GM12878 (cell line): ENCODE data around the gene MRPS15. TPM values are rescaled to one million over a fixed set of nuclear protein-coding genes. Genes with fewer than 3 reads are reported as not detected.
A peak's percentile ranks its signal among the peaks of the same experiment; 100 is the strongest.

Experiments
- ATAC-seq: fragments of 200-7000 bp; cut with Tn5 transposase; 3 replicates; pipeline ENCODE4 v1.9.1; 2020; ENCODE audit warnings: mild to moderate bottlenecking, moderate library complexity
- BruUV-seq: library from RNA; stranded (reverse); fragments of 400-500 nt; replicated peaks from 2 replicates; lab custom pipeline; 2021; lab: Mats Ljungman, UMichigan
- CTCF ChIA-PET: fragments of 300-600 bp; sonication (Branson Sonifier 250); formaldehyde crosslinking; extraction: SDS; loops from one replicate; lab custom pipeline; 2021; ENCODE audit warnings: inconsistent platforms; lab: Yijun Ruan, JAX
- POLR2A ChIA-PET: fragments of 350-600 bp; formaldehyde crosslinking; extraction: SDS; loops from one replicate; lab custom pipeline; 2021; ENCODE audit warnings: inconsistent platforms; lab: Charles Lee
- RAD21 ChIA-PET: fragments of 300-600 bp; sonication (Branson Sonifier 250); formaldehyde crosslinking; loops from one replicate; lab custom pipeline; 2023; ENCODE audit warnings: antibody characterized with exemption; ENCODE audit not compliant: unreplicated experiment; lab: Charles Lee
- SMC1A ChIA-PET: fragments of 300-600 bp; sonication (Branson Sonifier 250); formaldehyde crosslinking; loops from one replicate; lab custom pipeline; 2023; ENCODE audit not compliant: unreplicated experiment, uncharacterized antibody; lab: Charles Lee
- DNase-seq: peaks from one replicate; pipeline ENCODE4 v3.0.0-alpha.2; 2011; ENCODE audit warnings: low read depth, low spot score
- FAIRE-seq: peaks from 3 replicates; lab custom pipeline; 2011; peaks lifted over from hg19 to GRCh38; lab: Jason Lieb, UNC
- H2AFZ ChIP-seq: 2 replicates; pipeline ENCODE4 v1.6.0; 2011; ENCODE audit warnings: low read depth, low read length, control low read depth; ENCODE audit not compliant: control insufficient read depth
- H3K27ac ChIP-seq: 2 replicates; pipeline ENCODE4 v1.5.1; 2011; ENCODE audit warnings: control low read depth; ENCODE audit not compliant: control insufficient read depth, insufficient read depth
- H3K27me3 ChIP-seq, 2 experiments: replicated peaks in 1 of 2; 2 replicates each; pipeline versions ENCODE4 v1.6.0 to v1.6.1; 2011; ENCODE audit warnings: low read length in 1 of 2; ENCODE audit not compliant: control insufficient read depth in 2 of 2, insufficient read depth in 2 of 2
- H3K36me3 ChIP-seq, 2 experiments: 2 replicates each; pipeline ENCODE4 v1.5.1; 2011; ENCODE audit warnings: low read length in 1 of 2; ENCODE audit not compliant: control insufficient read depth in 2 of 2, insufficient read depth in 2 of 2
- H3K4me1 ChIP-seq: 2 replicates; pipeline ENCODE4 v1.6.1; 2011; ENCODE audit warnings: mild to moderate bottlenecking, low read length, moderate library complexity, mixed read lengths; ENCODE audit not compliant: control insufficient read depth, insufficient read depth
- H3K4me2 ChIP-seq: 2 replicates; pipeline ENCODE4 v1.6.0; 2011; ENCODE audit warnings: control low read depth; ENCODE audit not compliant: control insufficient read depth, insufficient read depth
- H3K4me3 ChIP-seq: fragments of 200-600 bp; sonication (generic); 2 replicates; pipeline ENCODE4 v1.5.1; 2016
- H3K79me2 ChIP-seq: 2 replicates; pipeline ENCODE4 v1.6.0; 2011; ENCODE audit warnings: low read length; ENCODE audit not compliant: control insufficient read depth, insufficient read depth
- H3K9ac ChIP-seq: 2 replicates; pipeline ENCODE4 v1.8.0; 2011; ENCODE audit warnings: low read length, control low read depth, mixed read lengths; ENCODE audit not compliant: control insufficient read depth, insufficient read depth
- H3K9me3 ChIP-seq: replicated peaks from 3 replicates; pipeline ENCODE4 v1.5.1; 2011; ENCODE audit warnings: mild to moderate bottlenecking, low read length; ENCODE audit not compliant: control insufficient read depth, insufficient read depth
- H4K20me1 ChIP-seq: 2 replicates; pipeline ENCODE4 v1.6.0; 2011; ENCODE audit not compliant: control insufficient read depth, insufficient read depth
- ASH2L ChIP-seq: fragments of 300-600, 200-600 bp; sonication (generic); IDR thresholded peaks from 2 replicates; pipeline ENCODE4 v1.6.1; 2017; ENCODE audit warnings: low read depth, mild to moderate bottlenecking, borderline replicate concordance
- BACH1 ChIP-seq: fragments of 450-650 bp; IDR thresholded peaks from 2 replicates; pipeline ENCODE4 v1.6.1; 2017; ENCODE audit warnings: mild to moderate bottlenecking, borderline replicate concordance
- EED ChIP-seq: sonication (generic); IDR thresholded peaks from 2 replicates; pipeline ENCODE4 v1.6.1; 2016; ENCODE audit warnings: antibody characterized with exemption, low read depth
- HDAC2 ChIP-seq: fragments of 200-600 bp; sonication (generic); IDR thresholded peaks from 2 replicates; pipeline ENCODE4 v1.6.1; 2017
- KAT2A ChIP-seq: conservative IDR thresholded peaks from 2 replicates; pipeline ENCODE4 v1.6.1; 2011; ENCODE audit warnings: low read depth, low read length; ENCODE audit not compliant: control insufficient read depth
- KLF5 ChIP-seq: fragments of 450-650 bp; IDR thresholded peaks from 2 replicates; pipeline ENCODE4 v1.6.1; 2014; ENCODE audit warnings: mild to moderate bottlenecking; ENCODE audit not compliant: partially characterized antibody
- MYB ChIP-seq: fragments of 150-350 bp; IDR thresholded peaks from 2 replicates; pipeline ENCODE4 v1.6.1; 2014; ENCODE audit warnings: mild to moderate bottlenecking, low read depth, low read length, borderline replicate concordance
- NKRF ChIP-seq: fragments of 450-650 bp; conservative IDR thresholded peaks from 2 replicates; pipeline ENCODE4 v1.6.1; 2017; ENCODE audit warnings: mild to moderate bottlenecking, moderate library complexity
- PAX8 ChIP-seq: fragments of 450-650 bp; IDR thresholded peaks from 2 replicates; pipeline ENCODE4 v1.6.1; 2017; ENCODE audit warnings: mild to moderate bottlenecking, moderate library complexity
- YBX1 ChIP-seq: fragments of 450-650 bp; IDR thresholded peaks from 2 replicates; pipeline ENCODE4 v1.6.1; 2016; ENCODE audit warnings: antibody characterized with exemption
- WGBS: methylation state at CpG from one replicate; pipeline ENCODE4 v1.1.6; 2016; ENCODE audit warnings: low lambda C conversion rate; ENCODE audit not compliant: insufficient replicate concordance, insufficient coverage; ENCODE audit errors: missing lambda C conversion rate; 5-methylcytosine and 5-hydroxymethylcytosine counted together
- in situ Hi-C: fragments of 300-500 bp; cut with MboI; formaldehyde crosslinking; loops from 9 replicates; pipeline ENCODE4 v1.14.3; 2018; ENCODE audit warnings: mixed read lengths
- intact Hi-C: fragments of 100-400 bp; cut with micrococcal nuclease; formaldehyde crosslinking; loops from one replicate; pipeline ENCODE4 v1.14.2; 2022; ENCODE audit not compliant: unreplicated experiment
- polyA plus RNA-seq, 11 experiments: library from polyadenylated mRNA; depleted of rRNA in 4 of 11; unstranded in 6 of 11; stranded (reverse) in 5 of 11; fragments of >200 nt; fragmentation: Nextera tagmentation in 4 of 11; fragmentation: Illumina TruSeq in 1 of 11; extraction: Ambion mirVana in 4 of 11; extraction: Trizol in 1 of 11; gene quantifications; 1 replicate in 1 of 11; 2 replicates in 10 of 11; pipeline versions ENCODE4 v1.2.1 to v1.2.3, GENCODE V29; 2011 to 2016; ENCODE audit warnings: inconsistent platforms in 2 of 11, missing spikeins in 2 of 11, low read depth in 1 of 11
- total RNA-seq, 4 experiments: library from RNA; depleted of rRNA in 3 of 4; stranded (reverse); fragments of >200 nt in 3 of 4; fragmentation: Illumina TruSeq in 1 of 4; extraction: Trizol in 1 of 4; gene quantifications; 2 replicates each; pipeline versions ENCODE4 v1.2.1 to v1.2.3, GENCODE V29; 2013 to 2021
- TF ChIP-seq, protein P1 (sequence below): fragments of 150-350 bp; IDR thresholded peaks from 2 replicates; pipeline ENCODE4 v1.6.1; 2014; ENCODE audit warnings: mild to moderate bottlenecking, low read depth, low read length
- TF ChIP-seq, protein P2 (sequence below): fragments of 450-650 bp; formaldehyde crosslinking; IDR thresholded peaks from 2 replicates; pipeline ENCODE4 v1.5.0; 2022; ENCODE audit warnings: mild to moderate bottlenecking, missing genetic modification characterization
- TF ChIP-seq, protein P3 (sequence below): IDR thresholded peaks from 2 replicates; pipeline ENCODE4 v1.6.1; 2012; ENCODE audit warnings: low read depth, low read length, improper control_type of control experiment
- TF ChIP-seq, protein P4 (sequence below): fragments of 450-650 bp; IDR thresholded peaks from 2 replicates; pipeline ENCODE4 v1.6.1; 2017; ENCODE audit warnings: low read depth, mild to moderate bottlenecking, moderate library complexity

The MRPS15 gene
- total and polyA plus RNA-seq, 10 of the 15 experiments (the other 5 are each of a cell fraction or from before 2014, with no cell fraction given) = 41.1 to 207 (median 107) TPM

DNA sequence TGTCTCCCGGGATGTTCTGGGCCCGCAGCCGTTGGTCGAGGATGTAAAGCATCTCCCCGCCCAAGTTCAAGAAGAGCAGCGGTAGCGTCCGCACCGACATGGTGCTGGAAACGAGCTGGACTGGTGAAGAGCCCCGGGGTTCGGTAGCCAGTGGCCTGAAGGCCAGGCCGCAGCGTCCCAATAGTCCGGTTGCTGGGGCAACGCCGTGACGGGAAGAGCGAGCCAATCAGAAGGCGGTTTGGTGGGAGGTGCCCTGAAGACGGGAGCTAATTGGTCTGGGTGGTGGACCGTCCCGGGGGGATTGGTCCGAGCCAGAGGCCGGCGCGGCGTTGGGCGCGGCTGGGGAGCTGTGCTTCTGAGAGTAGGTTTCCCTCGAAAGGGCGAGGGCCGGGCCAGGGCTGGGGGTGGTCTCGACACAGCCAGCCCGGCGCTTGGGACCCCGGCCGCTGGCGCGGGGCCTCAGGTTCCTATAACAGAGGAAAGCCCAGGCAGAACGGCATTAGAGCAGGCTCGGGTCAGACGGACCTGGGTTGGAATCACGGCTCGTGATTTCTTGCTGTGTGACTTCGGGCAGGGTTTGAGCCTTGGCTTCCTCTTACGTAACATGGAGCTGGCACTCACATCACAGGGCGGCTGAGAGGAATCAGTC is 13.8 kb downstream of the MRPS15 start, which contains the start of gene OSCP1:
TSS of gene OSCP1 (minus strand) at position 182 of the 649 bp plus-strand sequence. CDS start at position 100, 82 bp downstream.
- Histone ChIP-seq H3K4me2 (peak within 1 kb of the TSS; percentile 70), H4K20me1 (no peaks in the 10 kb centered on the region), H2AFZ (peak within 1 kb of the TSS; percentile 100), H3K27ac (peak within 1 kb of the TSS; percentile 62), H3K9me3 (no peaks in the 10 kb centered on the region), H3K9ac (peak within 1 kb of the TSS; percentile 80), H3K4me3 (peak within 1 kb of the TSS; percentile 94), H3K36me3 (peaks cover 3 to 6% of the 10 kb centered on the region in 2 experiments), H3K4me1 (no peaks in the 10 kb centered on the region), H3K27me3 (no peaks in the 10 kb centered on the region), H3K79me2 (no peaks in the 10 kb centered on the region; the same call in 1 of the 2 replicates)
- DNase-seq = peak; percentile 85
- RAD21 ChIA-PET = interaction anchor here (0.5 to 2.1 kb wide), 6 partner anchors 9 to 301 kb away, joined by 3 to 6 read pairs (median 4); partner anchors contain the start of genes THRAP3 and TRAPPC3
- in situ Hi-C loops = no loop called here
- WGBS = under 1% methylated on average over 48 of the region's 48 CpGs
- POLR2A ChIA-PET = interaction anchor here (0.6 to 2.3 kb wide), 9 partner anchors 11 to 1466 kb away, joined by 3 to 11 read pairs (median 4); partner anchors contain the start of genes CSF3R, LSM10, MRPS15 and TMEM35B
- FAIRE-seq = peak; percentile 84
- SMC1A ChIA-PET = interaction anchor here (0.6 to 1.2 kb wide), 2 partner anchors 16 to 20 kb away, joined by 3 to 5 read pairs; no protein-coding TSS in a partner anchor
- intact Hi-C loops = no loop called here
- BruUV-seq = no TSS peak
- CTCF ChIA-PET = interaction anchor here (0.6 to 3.0 kb wide), 8 partner anchors 14 to 301 kb away, joined by 3 to 9 read pairs (median 4); partner anchors contain the start of genes MRPS15 and TRAPPC3
- peak; percentile 99 for ATAC-seq
- no peak for TF ChIP-seq ASH2L
- no peak for TF ChIP-seq EED
- TF ChIP-seq HDAC2 = no peak
- TF ChIP-seq, protein P1, sequence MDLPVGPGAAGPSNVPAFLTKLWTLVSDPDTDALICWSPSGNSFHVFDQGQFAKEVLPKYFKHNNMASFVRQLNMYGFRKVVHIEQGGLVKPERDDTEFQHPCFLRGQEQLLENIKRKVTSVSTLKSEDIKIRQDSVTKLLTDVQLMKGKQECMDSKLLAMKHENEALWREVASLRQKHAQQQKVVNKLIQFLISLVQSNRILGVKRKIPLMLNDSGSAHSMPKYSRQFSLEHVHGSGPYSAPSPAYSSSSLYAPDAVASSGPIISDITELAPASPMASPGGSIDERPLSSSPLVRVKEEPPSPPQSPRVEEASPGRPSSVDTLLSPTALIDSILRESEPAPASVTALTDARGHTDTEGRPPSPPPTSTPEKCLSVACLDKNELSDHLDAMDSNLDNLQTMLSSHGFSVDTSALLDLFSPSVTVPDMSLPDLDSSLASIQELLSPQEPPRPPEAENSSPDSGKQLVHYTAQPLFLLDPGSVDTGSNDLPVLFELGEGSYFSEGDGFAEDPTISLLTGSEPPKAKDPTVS = no peak
- peak; percentile 96 for TF ChIP-seq NKRF
- TF ChIP-seq, protein P2, sequence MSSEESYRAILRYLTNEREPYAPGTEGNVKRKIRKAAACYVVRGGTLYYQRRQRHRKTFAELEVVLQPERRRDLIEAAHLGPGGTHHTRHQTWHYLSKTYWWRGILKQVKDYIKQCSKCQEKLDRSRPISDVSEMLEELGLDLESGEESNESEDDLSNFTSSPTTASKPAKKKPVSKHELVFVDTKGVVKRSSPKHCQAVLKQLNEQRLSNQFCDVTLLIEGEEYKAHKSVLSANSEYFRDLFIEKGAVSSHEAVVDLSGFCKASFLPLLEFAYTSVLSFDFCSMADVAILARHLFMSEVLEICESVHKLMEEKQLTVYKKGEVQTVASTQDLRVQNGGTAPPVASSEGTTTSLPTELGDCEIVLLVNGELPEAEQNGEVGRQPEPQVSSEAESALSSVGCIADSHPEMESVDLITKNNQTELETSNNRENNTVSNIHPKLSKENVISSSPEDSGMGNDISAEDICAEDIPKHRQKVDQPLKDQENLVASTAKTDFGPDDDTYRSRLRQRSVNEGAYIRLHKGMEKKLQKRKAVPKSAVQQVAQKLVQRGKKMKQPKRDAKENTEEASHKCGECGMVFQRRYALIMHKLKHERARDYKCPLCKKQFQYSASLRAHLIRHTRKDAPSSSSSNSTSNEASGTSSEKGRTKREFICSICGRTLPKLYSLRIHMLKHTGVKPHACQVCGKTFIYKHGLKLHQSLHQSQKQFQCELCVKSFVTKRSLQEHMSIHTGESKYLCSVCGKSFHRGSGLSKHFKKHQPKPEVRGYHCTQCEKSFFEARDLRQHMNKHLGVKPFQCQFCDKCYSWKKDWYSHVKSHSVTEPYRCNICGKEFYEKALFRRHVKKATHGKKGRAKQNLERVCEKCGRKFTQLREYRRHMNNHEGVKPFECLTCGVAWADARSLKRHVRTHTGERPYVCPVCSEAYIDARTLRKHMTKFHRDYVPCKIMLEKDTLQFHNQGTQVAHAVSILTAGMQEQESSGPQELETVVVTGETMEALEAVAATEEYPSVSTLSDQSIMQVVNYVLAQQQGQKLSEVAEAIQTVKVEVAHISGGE (CRISPR knock-in tag) = no peak
- no peak for TF ChIP-seq PAX8
- no peak for TF ChIP-seq KAT2A
- TF ChIP-seq, protein P3, sequence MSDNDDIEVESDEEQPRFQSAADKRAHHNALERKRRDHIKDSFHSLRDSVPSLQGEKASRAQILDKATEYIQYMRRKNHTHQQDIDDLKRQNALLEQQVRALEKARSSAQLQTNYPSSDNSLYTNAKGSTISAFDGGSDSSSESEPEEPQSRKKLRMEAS = 0 out of 2 replicates have a peak, but pooled peaks have one; percentile 25
- no peak for TF ChIP-seq YBX1
- no peak for TF ChIP-seq BACH1
- TF ChIP-seq KLF5 = no peak
- TF ChIP-seq MYB = no peak
- TF ChIP-seq, protein P4, sequence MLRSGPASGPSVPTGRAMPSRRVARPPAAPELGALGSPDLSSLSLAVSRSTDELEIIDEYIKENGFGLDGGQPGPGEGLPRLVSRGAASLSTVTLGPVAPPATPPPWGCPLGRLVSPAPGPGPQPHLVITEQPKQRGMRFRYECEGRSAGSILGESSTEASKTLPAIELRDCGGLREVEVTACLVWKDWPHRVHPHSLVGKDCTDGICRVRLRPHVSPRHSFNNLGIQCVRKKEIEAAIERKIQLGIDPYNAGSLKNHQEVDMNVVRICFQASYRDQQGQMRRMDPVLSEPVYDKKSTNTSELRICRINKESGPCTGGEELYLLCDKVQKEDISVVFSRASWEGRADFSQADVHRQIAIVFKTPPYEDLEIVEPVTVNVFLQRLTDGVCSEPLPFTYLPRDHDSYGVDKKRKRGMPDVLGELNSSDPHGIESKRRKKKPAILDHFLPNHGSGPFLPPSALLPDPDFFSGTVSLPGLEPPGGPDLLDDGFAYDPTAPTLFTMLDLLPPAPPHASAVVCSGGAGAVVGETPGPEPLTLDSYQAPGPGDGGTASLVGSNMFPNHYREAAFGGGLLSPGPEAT = 0 out of 2 replicates have a peak, but pooled peaks have one; percentile 25
